ENCODE measurements around the gene MME.

DNA sequence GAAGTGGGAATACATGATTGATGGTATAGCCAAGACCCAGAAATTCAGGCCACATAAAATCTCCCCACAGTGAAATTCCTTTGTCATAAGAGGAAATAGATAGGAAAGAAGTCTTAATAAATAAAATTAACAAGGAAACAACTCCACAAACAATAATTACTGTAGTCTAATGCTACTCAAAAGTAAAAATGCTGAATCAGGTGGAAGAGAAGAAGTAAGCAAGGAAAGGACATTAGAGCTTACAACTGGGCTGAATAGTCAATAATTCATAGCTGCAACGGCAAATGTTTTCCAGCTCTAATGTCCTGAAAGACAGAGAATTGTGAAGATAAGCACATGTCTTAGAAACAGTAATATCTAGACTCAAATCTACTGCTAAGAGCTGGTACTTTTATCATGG is 149.0 kb downstream of the MME start:
- TF ChIP-seq CTCF (conservative IDR thresholded peaks at IDR 0.05; ENCODE audit: low read length) (no peak), EZH2phosphoT487 (IDR thresholded peaks at IDR 0.05; ENCODE audit: borderline replicate concordance) (no peak)
